HG03469 (cell line): ENCODE measurements around the gene SYT9.

Experiments used
- ATAC-seq: cut with Tn5 transposase; IDR thresholded peaks from one replicate; pipeline ENCODE4 v1.9.1; 2021; ENCODE audit warnings: mild to moderate bottlenecking, moderate library complexity, moderate number of reproducible peaks; ENCODE audit not compliant: unreplicated experiment

Gene SYT9

GRCh38 chr11:7421136-7421535, 169.4 kb downstream of the SYT9 start:
- no peak for ATAC-seq

DNA sequence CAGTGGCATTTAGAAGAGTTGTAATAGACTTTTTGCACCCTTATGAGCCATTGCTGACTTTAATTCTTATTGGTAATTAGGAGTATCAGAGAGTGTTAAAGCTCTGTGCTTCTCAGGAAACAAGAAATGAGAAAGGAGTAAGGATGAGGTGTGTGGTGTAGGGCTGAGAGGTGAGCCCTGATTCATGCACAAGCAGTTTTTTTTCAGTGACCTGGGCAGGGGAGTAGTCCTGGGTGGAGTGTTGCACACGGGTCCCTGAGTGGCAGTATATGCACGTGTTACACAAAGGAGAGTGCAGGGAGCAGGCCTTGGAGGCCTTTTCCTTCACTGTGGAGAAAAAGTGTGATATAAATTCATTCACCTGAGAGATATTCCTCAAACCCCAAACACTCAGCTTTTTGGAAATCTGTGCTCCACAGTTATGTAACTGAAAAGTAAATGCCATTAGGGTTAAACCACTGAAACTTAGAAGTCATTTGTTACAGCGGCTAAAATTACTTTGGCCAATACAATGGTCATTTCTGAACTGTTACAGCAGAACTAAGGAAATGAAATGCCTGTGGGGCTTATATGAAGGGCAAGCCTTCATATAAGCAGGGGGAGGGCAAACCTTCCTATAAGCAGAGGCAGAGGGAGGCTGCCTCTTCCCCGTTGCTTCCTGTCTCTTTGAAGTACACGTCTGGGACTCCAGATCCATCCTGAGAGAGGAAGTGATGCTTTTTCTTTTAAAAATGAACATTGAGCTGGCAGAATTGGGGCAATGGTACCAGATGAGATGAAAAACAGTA, 171.0 kb downstream of the SYT9 start:
- no peak for ATAC-seq

DNA sequence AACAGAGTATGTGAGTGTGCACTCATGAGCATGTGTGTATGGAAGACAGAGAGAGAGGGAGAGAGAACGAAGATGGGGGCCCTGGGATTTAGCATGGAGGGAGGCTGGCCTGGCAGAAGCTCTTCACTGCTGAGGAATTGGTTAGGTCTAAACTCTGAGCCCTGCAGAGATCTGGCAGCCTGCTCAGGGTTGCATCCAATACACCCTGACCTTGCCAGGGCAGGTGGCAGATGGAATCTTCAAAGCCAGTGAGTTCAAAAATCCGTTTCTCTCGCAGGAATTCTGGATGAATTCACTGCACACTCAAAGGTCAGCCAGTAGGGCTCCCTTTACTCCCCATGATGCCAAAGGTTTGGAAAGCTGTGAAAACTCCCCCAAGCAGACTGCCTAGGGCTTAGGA, 172.2 kb downstream of the SYT9 start:
- no peak for ATAC-seq

DNA sequence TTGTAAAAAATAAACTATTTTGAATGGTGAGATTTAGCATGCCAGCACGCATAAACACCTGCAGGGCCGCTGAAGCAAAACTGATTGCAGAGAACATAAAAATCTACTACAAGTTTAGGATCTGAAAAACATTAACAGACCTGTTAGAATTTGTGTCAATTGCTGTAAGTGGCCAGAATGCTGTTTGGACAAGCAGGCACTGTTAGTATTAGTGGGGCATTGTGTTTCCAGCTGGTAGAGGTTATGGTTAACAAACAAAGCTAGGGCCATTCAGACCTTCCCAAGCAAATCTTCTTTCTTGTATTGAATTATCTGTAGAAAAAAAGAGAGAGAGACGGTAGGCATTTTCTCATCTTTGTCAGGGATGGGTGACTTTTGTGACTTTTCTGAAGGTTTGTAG, 176.0 kb downstream of the SYT9 start:
- no peak for ATAC-seq

- ATAC-seq = no peak
Observed at GRCh38 chr11:7428196-7428595, 176.5 kb downstream of the SYT9 start.

GRCh38 chr11:7430496-7430895, 178.8 kb downstream of the SYT9 start:
- no peak for ATAC-seq

DNA sequence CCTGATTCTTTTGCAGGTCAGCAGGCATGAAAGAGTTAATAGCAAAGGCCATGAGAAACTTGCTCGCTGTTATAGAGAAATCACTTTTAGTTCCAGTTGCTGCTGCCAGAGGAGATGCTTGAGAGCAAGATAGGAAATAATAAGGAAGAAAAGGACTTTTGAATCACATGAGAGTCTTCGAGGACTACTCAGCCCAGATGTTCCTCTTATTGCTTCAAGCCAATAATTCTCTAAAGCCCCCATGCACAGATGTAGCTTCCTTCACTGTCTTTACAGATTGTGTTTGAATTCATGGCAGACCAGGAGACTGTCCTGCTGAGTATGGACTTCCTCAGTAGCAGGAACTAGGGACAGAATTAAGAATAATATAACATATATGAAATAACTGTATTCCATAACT, 183.5 kb downstream of the SYT9 start:
- no peak for ATAC-seq

GRCh38 chr11:7436146-7436545, 184.4 kb downstream of the SYT9 start:
- ATAC-seq = no peak

DNA sequence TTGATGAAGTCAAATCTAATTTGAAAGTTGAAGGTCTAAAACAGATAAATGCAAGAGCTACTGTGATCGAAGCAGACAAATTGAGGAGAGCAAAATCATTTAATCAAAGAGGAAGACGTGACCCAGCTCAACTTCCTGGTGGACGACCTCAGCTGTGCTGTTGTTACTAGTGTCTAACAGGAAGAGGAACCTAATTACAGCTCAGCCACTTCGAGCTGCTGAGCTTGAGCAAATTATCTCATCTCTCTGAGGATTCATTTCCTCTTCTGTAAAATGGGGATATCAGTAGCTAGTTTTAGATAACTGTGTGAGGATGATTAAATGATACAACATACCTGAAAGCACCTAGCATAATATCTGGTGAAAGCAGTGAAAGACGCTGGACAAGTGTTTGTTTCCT, 185.0 kb downstream of the SYT9 start:
- ATAC-seq = peak; percentile 90

- no peak for ATAC-seq
Observed at GRCh38 chr11:7437696-7438095, 186.0 kb downstream of the SYT9 start.

DNA sequence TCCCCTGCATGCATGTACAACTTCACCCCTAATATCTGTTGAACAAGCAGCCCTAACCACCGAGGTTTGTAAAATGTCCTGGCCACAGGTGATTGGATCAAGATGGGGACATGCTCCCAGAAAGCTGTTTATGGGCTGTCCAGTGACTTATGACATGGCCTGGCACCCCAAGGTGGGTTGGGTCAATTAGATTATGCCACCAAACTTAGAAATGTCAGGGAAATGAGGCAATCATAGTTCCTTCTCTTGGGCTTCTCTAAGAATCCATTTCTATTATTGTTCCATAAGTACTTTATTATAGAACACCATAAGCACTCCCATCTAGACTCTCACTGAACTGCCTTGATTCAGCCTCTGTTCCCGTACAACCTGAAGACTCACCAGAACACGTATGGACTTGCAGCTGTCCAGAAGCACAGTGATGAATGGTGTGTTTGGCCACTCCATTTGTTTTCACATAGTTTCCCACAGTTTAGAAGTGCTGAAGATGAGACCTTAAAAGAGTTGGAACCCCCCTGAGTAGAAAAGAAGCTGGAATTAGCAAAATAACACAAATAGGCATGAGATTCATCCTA, 188.1 kb downstream of the SYT9 start:
- no peak for ATAC-seq

DNA sequence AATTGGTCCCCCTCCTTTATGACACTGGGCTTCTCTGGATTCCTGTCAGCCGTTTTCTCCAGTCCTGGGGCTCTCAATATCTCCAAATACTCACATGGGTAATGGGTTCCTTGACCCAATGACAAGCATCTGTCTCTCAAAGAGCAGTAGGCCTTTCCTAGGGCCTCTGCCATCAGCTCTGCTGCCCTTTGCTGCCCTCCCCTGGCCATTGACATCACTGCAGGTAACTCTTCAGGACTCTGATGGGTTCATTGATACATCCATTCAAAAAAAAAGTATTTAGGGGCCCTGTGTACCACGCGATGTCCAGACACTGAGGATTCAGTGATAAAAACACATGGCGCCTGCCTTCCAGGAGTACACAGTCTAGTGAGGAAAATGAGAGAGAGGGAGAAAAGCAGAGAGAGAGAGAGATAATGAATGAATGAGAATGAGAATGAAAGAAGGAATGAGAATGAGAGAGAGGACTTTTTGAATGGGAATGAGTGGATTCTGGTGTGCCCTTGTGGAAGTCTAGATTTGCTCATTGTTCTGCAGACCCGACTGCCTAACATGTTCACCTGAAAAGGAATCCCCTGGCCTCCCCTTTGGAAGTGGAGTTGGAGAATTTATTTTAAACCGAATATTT, 191.0 kb downstream of the SYT9 start:
- peak; percentile 48 for ATAC-seq

DNA sequence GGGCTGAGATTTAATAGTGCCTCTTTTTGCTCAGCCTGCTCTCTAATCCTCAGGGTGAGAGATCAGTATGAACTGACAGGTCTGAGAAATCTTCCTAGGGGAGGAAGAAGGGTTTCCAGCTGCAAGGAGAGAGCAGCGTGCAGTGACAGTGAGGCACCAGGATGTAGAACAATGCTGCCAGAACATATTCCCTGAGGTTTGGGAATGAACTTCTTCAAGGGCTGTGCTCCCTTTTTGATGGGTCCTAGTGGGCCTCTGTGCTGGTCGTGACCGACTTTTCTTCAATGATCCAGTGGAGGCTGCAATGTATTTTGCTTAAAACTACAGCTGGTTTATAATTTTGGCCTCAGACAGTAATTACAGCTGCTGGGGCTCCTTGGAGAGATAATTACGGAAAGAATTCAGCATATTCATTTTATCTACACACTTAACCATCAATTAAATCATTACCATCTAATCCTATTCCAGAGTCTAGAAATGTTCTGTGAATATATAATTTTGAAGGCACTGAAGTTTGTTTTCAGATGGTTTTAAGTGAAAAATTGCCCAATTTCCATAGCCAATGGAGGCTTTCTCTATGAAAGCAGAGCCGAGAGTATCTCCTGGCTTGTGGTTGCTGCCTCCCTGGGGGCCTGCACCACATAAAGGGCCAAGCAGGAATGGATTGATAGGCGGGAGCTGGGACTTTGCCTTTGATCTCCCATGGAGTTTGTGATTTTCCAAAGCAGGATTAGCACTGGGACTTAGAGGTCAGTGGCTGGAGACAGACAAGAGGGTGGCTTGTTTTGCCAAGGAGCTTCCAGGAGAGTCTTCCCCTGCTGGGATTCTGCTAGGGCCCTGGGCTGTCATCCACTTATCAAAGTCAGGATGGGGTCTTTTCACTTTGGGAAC, 192.6 kb downstream of the SYT9 start:
- ATAC-seq = no peak

DNA sequence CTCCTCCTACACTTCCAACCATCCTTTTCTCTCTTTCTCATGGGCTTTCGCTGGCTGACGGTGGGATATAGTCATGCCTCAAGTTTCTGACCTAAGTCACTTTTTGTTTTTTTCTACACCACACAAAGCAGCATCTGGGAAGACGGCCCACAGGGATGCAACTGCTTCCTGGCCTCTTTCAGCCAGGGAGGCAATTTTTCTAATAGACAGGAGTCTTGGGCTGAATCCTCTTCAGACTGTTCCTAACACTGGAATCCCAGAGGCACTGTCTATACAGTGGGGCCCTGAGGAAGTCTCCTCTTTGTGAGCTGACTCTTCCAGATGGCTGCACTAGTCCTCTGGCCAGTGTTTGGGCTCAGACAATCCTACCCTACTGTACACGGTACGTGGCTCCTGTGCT, 193.9 kb downstream of the SYT9 start:
- ATAC-seq = no peak

GRCh38 chr11:7448201-7448600, 196.5 kb downstream of the SYT9 start:
- ATAC-seq = no peak

DNA sequence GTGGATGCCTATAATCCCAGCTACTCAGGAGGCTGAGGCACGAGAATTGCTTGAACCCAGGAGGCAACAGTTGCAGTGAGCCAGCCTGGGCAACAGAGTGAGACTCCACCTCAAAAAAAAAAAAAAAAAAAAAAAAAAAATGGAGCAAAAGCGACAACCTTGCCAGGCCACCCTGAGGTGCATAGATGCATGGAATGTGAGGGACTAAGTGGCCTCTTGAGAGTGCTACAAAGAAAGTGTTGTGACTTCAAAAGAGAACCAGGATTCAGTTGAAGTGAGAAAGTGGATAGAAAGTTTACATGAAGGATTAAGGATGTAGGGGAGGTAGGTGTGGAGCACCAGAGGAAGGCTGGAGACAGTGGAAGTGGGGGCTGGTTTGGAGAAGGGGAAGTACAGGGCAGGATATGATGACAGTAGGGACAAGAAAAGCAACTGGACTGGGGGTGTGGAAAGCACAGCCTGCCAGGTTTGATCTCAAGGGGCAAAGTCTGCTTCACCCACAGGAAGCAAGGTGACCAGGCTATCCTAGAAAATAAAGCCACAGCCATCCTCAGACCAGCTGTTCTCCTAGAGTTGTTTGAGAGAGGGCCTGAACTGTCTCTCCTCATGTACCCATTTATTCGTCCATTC, 197.6 kb downstream of the SYT9 start:
- no peak for ATAC-seq

- ATAC-seq = no peak
Observed at GRCh38 chr11:7449841-7450214, 198.1 kb downstream of the SYT9 start.

DNA sequence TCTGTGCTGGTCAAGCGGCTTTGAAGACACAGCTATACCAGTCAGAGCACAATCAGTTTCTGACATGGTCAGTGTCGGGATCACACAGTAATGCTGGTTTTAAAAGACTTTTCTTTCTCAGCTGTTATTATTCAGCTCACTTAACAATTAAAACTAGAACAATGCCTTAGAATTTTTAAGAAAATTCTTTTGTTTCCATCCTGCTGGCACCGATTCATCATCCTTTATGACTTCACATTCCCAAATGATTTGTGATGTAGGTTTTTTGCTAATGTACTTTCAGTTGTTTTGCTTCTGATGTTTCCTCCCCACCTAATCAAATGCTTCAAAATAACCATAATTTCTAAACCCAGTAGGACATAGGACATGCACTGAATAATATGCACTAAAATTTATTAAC, 199.1 kb downstream of the SYT9 start:
- ATAC-seq = no peak

DNA sequence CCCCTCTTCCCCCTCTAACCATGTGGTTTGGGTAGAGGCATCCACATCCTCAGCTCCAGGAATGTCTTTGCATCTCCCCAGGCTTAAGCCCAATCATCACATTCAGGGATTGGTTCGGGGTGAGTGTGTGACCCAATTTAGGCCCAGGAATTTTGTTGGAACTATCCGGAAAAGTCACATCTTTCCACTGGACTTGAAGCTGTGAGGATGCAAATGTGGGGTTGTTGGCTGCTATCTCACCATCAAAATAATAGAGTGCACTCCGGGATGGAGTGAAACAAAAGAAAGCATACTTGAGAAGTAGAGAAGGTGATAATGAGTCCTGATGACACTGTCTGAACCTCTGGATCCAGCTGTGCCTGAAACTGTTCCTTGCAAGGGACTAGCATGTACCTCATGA, 199.8 kb downstream of the SYT9 start:
- no peak for ATAC-seq

DNA sequence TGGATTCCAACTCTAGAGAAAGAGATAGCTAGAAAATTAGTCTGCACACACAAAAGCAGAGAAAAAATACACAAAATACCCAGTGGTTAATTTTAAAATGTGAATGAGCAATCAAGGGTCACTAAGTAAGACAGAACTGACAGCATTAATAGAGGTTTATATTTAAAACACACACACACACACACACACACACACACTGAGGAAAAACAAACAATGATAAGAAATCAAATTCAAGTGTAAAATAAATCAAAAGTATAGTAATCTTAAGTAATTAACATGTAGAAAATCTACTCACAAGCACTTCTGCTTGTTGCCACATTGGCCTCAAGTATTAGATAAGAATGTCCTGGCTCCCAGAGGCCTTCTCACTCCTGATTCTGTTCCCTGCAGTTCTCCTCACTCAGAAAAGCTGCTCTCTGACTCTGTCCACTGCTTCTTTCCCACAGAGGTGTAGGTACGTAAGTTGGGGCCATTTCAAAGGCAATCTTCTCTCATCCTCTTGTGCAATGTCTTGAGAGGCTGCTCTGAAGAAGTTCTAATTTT, 200.3 kb downstream of the SYT9 start:
- no peak for ATAC-seq

- no peak for ATAC-seq
Observed at GRCh38 chr11:7454854-7455253, 203.2 kb downstream of the SYT9 start.
